ENCODE data around the gene KMT5B.

DNA sequence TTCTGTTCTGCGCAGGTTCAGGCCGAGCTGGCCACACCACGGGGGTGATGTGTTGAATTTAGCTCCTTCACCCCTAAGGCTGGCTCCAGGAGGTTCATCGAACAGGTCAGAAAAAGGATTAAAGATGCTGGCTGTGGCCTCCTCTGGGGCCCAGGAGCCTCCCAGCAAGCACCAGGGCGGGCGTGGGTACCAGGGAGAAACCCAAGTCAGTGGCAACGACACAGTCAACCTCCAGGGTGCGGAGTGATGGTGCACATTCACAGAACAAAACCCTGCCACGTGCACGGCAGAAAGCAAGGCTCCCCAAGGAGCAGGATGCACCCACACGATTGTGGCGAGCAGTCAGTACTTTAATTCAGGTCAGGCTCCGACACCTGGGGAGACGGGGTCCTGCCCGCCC, 47.9 kb upstream of the KMT5B start:
- TF ChIP-seq, protein P1, sequence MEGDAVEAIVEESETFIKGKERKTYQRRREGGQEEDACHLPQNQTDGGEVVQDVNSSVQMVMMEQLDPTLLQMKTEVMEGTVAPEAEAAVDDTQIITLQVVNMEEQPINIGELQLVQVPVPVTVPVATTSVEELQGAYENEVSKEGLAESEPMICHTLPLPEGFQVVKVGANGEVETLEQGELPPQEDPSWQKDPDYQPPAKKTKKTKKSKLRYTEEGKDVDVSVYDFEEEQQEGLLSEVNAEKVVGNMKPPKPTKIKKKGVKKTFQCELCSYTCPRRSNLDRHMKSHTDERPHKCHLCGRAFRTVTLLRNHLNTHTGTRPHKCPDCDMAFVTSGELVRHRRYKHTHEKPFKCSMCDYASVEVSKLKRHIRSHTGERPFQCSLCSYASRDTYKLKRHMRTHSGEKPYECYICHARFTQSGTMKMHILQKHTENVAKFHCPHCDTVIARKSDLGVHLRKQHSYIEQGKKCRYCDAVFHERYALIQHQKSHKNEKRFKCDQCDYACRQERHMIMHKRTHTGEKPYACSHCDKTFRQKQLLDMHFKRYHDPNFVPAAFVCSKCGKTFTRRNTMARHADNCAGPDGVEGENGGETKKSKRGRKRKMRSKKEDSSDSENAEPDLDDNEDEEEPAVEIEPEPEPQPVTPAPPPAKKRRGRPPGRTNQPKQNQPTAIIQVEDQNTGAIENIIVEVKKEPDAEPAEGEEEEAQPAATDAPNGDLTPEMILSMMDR (conservative IDR thresholded peaks at IDR 0.05), result no peak
- TF ChIP-seq EZH2 (IDR thresholded peaks at IDR 0.05; ENCODE audit: low read depth), result no peak

Data from PC-9 (cell line).